HCT116 (cell line): ENCODE data around the gene AXIN2. TPM values are rescaled to one million over a fixed set of nuclear protein-coding genes. Genes with fewer than 3 reads are reported as not detected.

Source experiments
- ATAC-seq: fragments of 200-7000 bp; cut with Tn5 transposase; 2 replicates; pipeline ENCODE4 v1.9.1; 2020; ENCODE audit warnings: mild to moderate bottlenecking, moderate library complexity
- BruUV-seq: library from RNA; stranded (reverse); fragments of 400-500 nt; replicated peaks from 2 replicates; lab custom pipeline; 2021; lab: Mats Ljungman, UMichigan
- CTCF ChIA-PET: fragments of 300-600 bp; sonication (Branson Sonifier 250); formaldehyde crosslinking; loops from one replicate; lab custom pipeline; 2021; ENCODE audit warnings: antibody characterized with exemption; lab: Charles Lee
- POLR2A ChIA-PET: fragments of 300-600, 350-600 bp; sonication (Branson Sonifier 250); formaldehyde crosslinking; loops from one replicate; lab custom pipeline; 2021; ENCODE audit warnings: antibody characterized with exemption; lab: Charles Lee
- RAD21 ChIA-PET, 2 experiments: fragments of 300-600 bp; sonication (Branson Sonifier 250); formaldehyde crosslinking; loops; one replicate each; lab custom pipeline; 2023; ENCODE audit warnings: low total read pairs in 2 of 2; ENCODE audit not compliant: uncharacterized antibody in 2 of 2, unreplicated experiment in 2 of 2, low non-redundant PET in 1 of 2; lab: Charles Lee
- DNase-seq: peaks from one replicate; pipeline ENCODE4 v3.0.0-alpha.2; 2010; ENCODE audit warnings: low read depth, low spot score
- H2AFZ ChIP-seq: fragments of 200-600 bp; shearing (Covaris generic), sonication (generic); 2 replicates; pipeline ENCODE4 v1.6.1; 2017; ENCODE audit warnings: low read depth, mixed run types, mixed read lengths, antibody characterized with exemption, low read length; ENCODE audit not compliant: poor library complexity, severe bottlenecking
- H3K27ac ChIP-seq: 2 replicates; pipeline ENCODE4 v1.5.1; 2012; ENCODE audit warnings: low read depth, low read length
- H3K27me3 ChIP-seq: fragments of 200-600 bp; sonication (generic); 2 replicates; pipeline ENCODE4 v1.6.1; 2016; ENCODE audit warnings: mixed run types, low read length, mixed read lengths; ENCODE audit not compliant: insufficient read depth
- H3K36me3 ChIP-seq, 2 experiments: fragments of 200-500 bp in 1 of 2; fragments of 200-600 bp in 1 of 2; sonication (Bioruptor generic) in 1 of 2; sonication (generic) in 1 of 2; 2 replicates each; pipeline versions ENCODE4 v1.5.1 to v1.6.1; 2014 to 2016; ENCODE audit warnings: low read length in 2 of 2, inconsistent platforms in 1 of 2, mixed read lengths in 1 of 2, mixed run types in 1 of 2; ENCODE audit not compliant: insufficient read depth in 2 of 2, control insufficient read depth in 1 of 2
- H3K4me1 ChIP-seq, 2 experiments: fragments of 200-600 bp in 1 of 2; sonication (generic) in 1 of 2; 2 replicates each; pipeline versions ENCODE4 v1.5.1 to v1.6.1; 2012 to 2017; ENCODE audit warnings: low read length in 2 of 2, inconsistent platforms in 1 of 2, mild to moderate bottlenecking in 1 of 2, mixed read lengths in 1 of 2, mixed run types in 1 of 2, moderate library complexity in 1 of 2; ENCODE audit not compliant: insufficient read depth in 2 of 2, control insufficient read depth in 1 of 2
- H3K4me2 ChIP-seq: fragments of 200-600 bp; sonication (generic); 2 replicates; pipeline ENCODE4 v1.6.1; 2017; ENCODE audit warnings: mixed run types, low read length, mixed read lengths
- H3K4me3 ChIP-seq, 2 experiments: fragments of 200-600 bp in 1 of 2; sonication (generic) in 1 of 2; replicated peaks in 1 of 2; 2 replicates each; pipeline ENCODE4 v1.5.1; 2011 to 2016; ENCODE audit warnings: low read length in 2 of 2, control low read depth in 1 of 2, low read depth in 1 of 2, mild to moderate bottlenecking in 1 of 2, mixed read lengths in 1 of 2, mixed run types in 1 of 2
- H3K79me2 ChIP-seq: fragments of 200-600 bp; sonication (generic); 2 replicates; pipeline ENCODE4 v1.6.1; 2017; ENCODE audit warnings: mild to moderate bottlenecking, mixed run types, low read length, moderate library complexity, mixed read lengths; ENCODE audit not compliant: insufficient read depth
- H3K9ac ChIP-seq: fragments of 200-600 bp; sonication (generic); 2 replicates; pipeline ENCODE4 v1.6.1; 2016; ENCODE audit warnings: low read length, mixed read lengths
- H3K9me2 ChIP-seq: fragments of 200-600 bp; sonication (generic), shearing (Covaris generic); 2 replicates; pipeline ENCODE4 v1.6.1; 2017; ENCODE audit warnings: mixed run types, mild to moderate bottlenecking, moderate library complexity; ENCODE audit not compliant: insufficient read depth
- H3K9me3 ChIP-seq, 2 experiments: fragments of 200-500 bp in 1 of 2; fragments of 200-600 bp in 1 of 2; sonication (Bioruptor generic) in 1 of 2; sonication (generic) in 1 of 2; 2 replicates each; pipeline ENCODE4 v1.6.1; 2014 to 2017; ENCODE audit warnings: low read length in 2 of 2, mixed read lengths in 2 of 2, inconsistent platforms in 1 of 2, low read depth in 1 of 2, mild to moderate bottlenecking in 1 of 2, mixed run types in 1 of 2, moderate library complexity in 1 of 2; ENCODE audit not compliant: control insufficient read depth in 1 of 2, insufficient read depth in 1 of 2
- H4K20me1 ChIP-seq: fragments of 200-600 bp; sonication (generic), shearing (Covaris generic); 2 replicates; pipeline ENCODE4 v1.6.1; 2017; ENCODE audit warnings: mixed run types, mild to moderate bottlenecking, moderate library complexity; ENCODE audit not compliant: insufficient read depth
- CBX3 ChIP-seq: IDR thresholded peaks from 2 replicates; pipeline ENCODE4 v1.6.1; 2012; ENCODE audit warnings: low read depth
- CEBPB ChIP-seq: IDR thresholded peaks from 2 replicates; pipeline ENCODE4 v1.6.1; 2012; ENCODE audit warnings: low read depth
- ELF1 ChIP-seq: IDR thresholded peaks from 2 replicates; pipeline ENCODE4 v1.6.1; 2012; ENCODE audit warnings: low read depth, borderline replicate concordance
- EZH2 ChIP-seq: fragments of 200-600 bp; sonication (generic); IDR thresholded peaks from 2 replicates; pipeline ENCODE4 v1.6.1; 2017; ENCODE audit warnings: antibody characterized with exemption, mixed run types
- EZH2phosphoT487 ChIP-seq: fragments of 200-600 bp; IDR thresholded peaks from 2 replicates; pipeline ENCODE4 v1.6.1; 2018; ENCODE audit warnings: antibody characterized with exemption, borderline replicate concordance
- FOSL1 ChIP-seq: IDR thresholded peaks from 2 replicates; pipeline ENCODE4 v1.6.1; 2012; ENCODE audit warnings: low read depth
- POLR2A ChIP-seq: IDR thresholded peaks from 2 replicates; pipeline ENCODE4 v1.7.0; 2011; ENCODE audit warnings: borderline replicate concordance; ENCODE audit not compliant: insufficient read depth, insufficient read length; ENCODE audit errors: extremely low read depth
- POLR2AphosphoS5 ChIP-seq: IDR thresholded peaks from 2 replicates; pipeline ENCODE4 v1.6.1; 2011; ENCODE audit warnings: mild to moderate bottlenecking, low read depth, low read length, moderate library complexity
- RAD21 ChIP-seq: IDR thresholded peaks from 2 replicates; pipeline ENCODE4 v1.6.1; 2012; ENCODE audit warnings: low read depth, mild to moderate bottlenecking
- SP1 ChIP-seq: IDR thresholded peaks from 2 replicates; pipeline ENCODE4 v1.6.1; 2012; ENCODE audit warnings: low read depth
- SRF ChIP-seq: IDR thresholded peaks from 2 replicates; pipeline ENCODE4 v1.6.1; 2012; ENCODE audit warnings: low read depth
- YY1 ChIP-seq: IDR thresholded peaks from 2 replicates; pipeline ENCODE4 v1.6.1; 2011; ENCODE audit warnings: low read length, low read depth, moderate library complexity, mild to moderate bottlenecking; ENCODE audit not compliant: insufficient replicate concordance; ENCODE audit errors: extremely low read depth
- ZFX ChIP-seq: fragments of 450-650 bp; IDR thresholded peaks from 2 replicates; pipeline ENCODE4 v1.6.1; 2017
- ZNF274 ChIP-seq: fragments of 200-500 bp; sonication (Bioruptor generic); IDR thresholded peaks from 2 replicates; pipeline ENCODE4 v1.6.1; 2014; ENCODE audit warnings: mild to moderate bottlenecking, low read depth, low read length, inconsistent platforms
- intact Hi-C: fragments of 100-400 bp; cut with micrococcal nuclease; formaldehyde crosslinking; loops from 2 replicates; pipeline ENCODE4 v1.10.0; 2022
- total RNA-seq: library from RNA; stranded (reverse); gene quantifications from one replicate; pipeline ENCODE4 v1.2.1, GENCODE V29; 2021; ENCODE audit not compliant: unreplicated experiment
- TF ChIP-seq, protein P1 (sequence below), 3 experiments: fragments of 200-600 bp in 1 of 3; sonication (generic) in 1 of 3; IDR thresholded peaks in 2 of 3; conservative IDR thresholded peaks in 1 of 3; 2 replicates each; pipeline ENCODE4 v1.5.1; 2012 to 2017; ENCODE audit warnings: low read depth in 2 of 3, low read length in 2 of 3, antibody characterized with exemption in 1 of 3, borderline replicate concordance in 1 of 3, control low read depth in 1 of 3, mild to moderate bottlenecking in 1 of 3, mixed read lengths in 1 of 3, mixed run types in 1 of 3, moderate library complexity in 1 of 3; ENCODE audit not compliant: insufficient read depth in 1 of 3
- TF ChIP-seq, protein P2 (sequence below): IDR thresholded peaks from 2 replicates; pipeline ENCODE4 v1.6.1; 2012; ENCODE audit warnings: low read depth
- TF ChIP-seq, protein P3 (sequence below): IDR thresholded peaks from 2 replicates; pipeline ENCODE4 v1.6.1; 2011; ENCODE audit warnings: mild to moderate bottlenecking, low read length, moderate library complexity; ENCODE audit not compliant: insufficient replicate concordance; ENCODE audit errors: extremely low read depth
- TF ChIP-seq, protein P4 (sequence below): IDR thresholded peaks from 2 replicates; pipeline ENCODE4 v1.6.1; 2012

The AXIN2 gene
- total RNA-seq, 1 experiment from 2014 or later = 7.1 TPM

DNA sequence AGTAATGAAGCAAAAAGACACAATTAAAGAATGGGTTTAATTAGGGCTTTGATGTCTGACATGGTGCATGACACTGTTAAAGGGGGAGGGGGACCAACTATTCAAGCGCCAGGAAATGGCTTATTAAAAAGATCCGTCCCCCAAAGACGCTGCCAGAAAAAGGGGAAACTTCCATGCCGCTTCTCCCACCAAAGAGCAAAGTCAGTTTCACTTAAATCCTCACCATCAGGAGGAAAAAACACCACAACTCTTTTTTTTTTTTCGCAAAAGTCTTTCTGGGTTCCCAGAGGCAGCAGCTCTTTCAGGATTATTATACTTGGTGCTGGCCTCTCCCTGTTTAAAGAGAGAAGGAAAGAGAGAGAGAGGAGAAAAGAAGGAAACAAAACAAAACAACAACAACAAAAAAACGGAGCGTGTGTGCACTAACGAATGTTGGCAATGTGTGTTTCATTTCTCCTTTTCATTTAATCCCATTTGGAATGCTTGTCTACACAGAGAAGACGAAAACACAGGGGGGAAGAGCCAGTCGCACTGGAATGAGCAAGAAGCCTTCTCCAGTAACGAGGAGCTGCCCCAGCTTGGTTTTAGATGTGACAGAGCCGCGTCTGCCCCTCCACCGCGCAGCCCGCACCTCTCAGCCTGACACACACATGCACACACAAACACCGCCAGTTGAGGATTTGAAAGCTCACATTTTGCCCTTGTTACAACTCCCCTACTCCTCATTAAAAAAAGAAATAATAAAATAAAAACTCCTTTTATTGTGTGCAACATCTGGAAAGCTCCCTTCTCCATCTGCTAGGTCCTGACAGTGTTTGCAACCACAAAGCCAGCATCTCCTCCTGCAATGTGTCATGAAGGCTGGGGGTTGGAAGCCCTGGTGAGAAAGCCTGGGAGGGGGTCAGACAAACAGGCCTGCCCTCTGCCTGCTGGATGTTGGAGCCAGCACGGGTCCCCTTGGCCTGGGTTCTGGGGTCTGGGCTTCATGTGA, 32.7 kb upstream of the AXIN2 start:
- intact Hi-C loops = no loop called here
- POLR2A ChIA-PET = no interaction called here
- H3K9me3 ChIP-seq = no peaks in the 10 kb centered on the region
- no peaks in the 10 kb centered on the region for H4K20me1 ChIP-seq
- no peaks in the 10 kb centered on the region for H3K9me2 ChIP-seq
- CTCF ChIA-PET = no interaction called here
- no peak overlapping the region for H2AFZ ChIP-seq
- no peak for ATAC-seq
- no peak overlapping the region for H3K4me2 ChIP-seq
- no peak overlapping the region for H3K9ac ChIP-seq
- H3K4me3 ChIP-seq = no peak overlapping the region
- H3K79me2 ChIP-seq = no peaks in the 10 kb centered on the region
- no peaks in the 10 kb centered on the region for H3K27me3 ChIP-seq
- RAD21 ChIA-PET = interaction anchor here in 1 of 2 experiments (0.5 kb wide), 1 partner anchor 303 kb away, joined by 4 read pairs; no protein-coding TSS in a partner anchor
- H3K4me1 ChIP-seq = peaks cover 0 to 6% of the 10 kb centered on the region in 2 experiments; a peak in 1 of 4 replicates
- no peaks in the 10 kb centered on the region for H3K36me3 ChIP-seq
- no peak for DNase-seq
- TF ChIP-seq EZH2phosphoT487 (no peak), POLR2AphosphoS5 (no peak), SP1 (no peak), SRF (no peak), CBX3 (no peak), RAD21 (no peak), EZH2 (no peak), ZNF274 (no peak), ZFX (no peak), ELF1 (no peak), FOSL1 (no peak), CEBPB (no peak), YY1 (no peak), POLR2A (no peak)
- TF ChIP-seq, protein P1, sequence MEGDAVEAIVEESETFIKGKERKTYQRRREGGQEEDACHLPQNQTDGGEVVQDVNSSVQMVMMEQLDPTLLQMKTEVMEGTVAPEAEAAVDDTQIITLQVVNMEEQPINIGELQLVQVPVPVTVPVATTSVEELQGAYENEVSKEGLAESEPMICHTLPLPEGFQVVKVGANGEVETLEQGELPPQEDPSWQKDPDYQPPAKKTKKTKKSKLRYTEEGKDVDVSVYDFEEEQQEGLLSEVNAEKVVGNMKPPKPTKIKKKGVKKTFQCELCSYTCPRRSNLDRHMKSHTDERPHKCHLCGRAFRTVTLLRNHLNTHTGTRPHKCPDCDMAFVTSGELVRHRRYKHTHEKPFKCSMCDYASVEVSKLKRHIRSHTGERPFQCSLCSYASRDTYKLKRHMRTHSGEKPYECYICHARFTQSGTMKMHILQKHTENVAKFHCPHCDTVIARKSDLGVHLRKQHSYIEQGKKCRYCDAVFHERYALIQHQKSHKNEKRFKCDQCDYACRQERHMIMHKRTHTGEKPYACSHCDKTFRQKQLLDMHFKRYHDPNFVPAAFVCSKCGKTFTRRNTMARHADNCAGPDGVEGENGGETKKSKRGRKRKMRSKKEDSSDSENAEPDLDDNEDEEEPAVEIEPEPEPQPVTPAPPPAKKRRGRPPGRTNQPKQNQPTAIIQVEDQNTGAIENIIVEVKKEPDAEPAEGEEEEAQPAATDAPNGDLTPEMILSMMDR (IDR thresholded peaks at IDR 0.05 in 2 of 3, conservative IDR thresholded peaks at IDR 0.05 in 1 of 3; ENCODE audit: borderline replicate concordance in 1 of 3, insufficient read depth in 1 of 3, low read depth in 2 of 3, low read length in 2 of 3) = no peak
- TF ChIP-seq, protein P2, sequence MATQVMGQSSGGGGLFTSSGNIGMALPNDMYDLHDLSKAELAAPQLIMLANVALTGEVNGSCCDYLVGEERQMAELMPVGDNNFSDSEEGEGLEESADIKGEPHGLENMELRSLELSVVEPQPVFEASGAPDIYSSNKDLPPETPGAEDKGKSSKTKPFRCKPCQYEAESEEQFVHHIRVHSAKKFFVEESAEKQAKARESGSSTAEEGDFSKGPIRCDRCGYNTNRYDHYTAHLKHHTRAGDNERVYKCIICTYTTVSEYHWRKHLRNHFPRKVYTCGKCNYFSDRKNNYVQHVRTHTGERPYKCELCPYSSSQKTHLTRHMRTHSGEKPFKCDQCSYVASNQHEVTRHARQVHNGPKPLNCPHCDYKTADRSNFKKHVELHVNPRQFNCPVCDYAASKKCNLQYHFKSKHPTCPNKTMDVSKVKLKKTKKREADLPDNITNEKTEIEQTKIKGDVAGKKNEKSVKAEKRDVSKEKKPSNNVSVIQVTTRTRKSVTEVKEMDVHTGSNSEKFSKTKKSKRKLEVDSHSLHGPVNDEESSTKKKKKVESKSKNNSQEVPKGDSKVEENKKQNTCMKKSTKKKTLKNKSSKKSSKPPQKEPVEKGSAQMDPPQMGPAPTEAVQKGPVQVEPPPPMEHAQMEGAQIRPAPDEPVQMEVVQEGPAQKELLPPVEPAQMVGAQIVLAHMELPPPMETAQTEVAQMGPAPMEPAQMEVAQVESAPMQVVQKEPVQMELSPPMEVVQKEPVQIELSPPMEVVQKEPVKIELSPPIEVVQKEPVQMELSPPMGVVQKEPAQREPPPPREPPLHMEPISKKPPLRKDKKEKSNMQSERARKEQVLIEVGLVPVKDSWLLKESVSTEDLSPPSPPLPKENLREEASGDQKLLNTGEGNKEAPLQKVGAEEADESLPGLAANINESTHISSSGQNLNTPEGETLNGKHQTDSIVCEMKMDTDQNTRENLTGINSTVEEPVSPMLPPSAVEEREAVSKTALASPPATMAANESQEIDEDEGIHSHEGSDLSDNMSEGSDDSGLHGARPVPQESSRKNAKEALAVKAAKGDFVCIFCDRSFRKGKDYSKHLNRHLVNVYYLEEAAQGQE = no peak
- TF ChIP-seq, protein P3, sequence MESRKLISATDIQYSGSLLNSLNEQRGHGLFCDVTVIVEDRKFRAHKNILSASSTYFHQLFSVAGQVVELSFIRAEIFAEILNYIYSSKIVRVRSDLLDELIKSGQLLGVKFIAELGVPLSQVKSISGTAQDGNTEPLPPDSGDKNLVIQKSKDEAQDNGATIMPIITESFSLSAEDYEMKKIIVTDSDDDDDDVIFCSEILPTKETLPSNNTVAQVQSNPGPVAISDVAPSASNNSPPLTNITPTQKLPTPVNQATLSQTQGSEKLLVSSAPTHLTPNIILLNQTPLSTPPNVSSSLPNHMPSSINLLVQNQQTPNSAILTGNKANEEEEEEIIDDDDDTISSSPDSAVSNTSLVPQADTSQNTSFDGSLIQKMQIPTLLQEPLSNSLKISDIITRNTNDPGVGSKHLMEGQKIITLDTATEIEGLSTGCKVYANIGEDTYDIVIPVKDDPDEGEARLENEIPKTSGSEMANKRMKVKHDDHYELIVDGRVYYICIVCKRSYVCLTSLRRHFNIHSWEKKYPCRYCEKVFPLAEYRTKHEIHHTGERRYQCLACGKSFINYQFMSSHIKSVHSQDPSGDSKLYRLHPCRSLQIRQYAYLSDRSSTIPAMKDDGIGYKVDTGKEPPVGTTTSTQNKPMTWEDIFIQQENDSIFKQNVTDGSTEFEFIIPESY = no peak
- TF ChIP-seq, protein P4, sequence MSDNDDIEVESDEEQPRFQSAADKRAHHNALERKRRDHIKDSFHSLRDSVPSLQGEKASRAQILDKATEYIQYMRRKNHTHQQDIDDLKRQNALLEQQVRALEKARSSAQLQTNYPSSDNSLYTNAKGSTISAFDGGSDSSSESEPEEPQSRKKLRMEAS = no peak
- TF ChIP-seq, all 23 proteins: peak for 0
- no TSS peak for BruUV-seq
- H3K27ac ChIP-seq = no peak overlapping the region
